GM19238 (cell line): ENCODE measurements around the gene SIT1.

Experiments
- DNase-seq: peaks from one replicate; pipeline ENCODE4 v3.0.0; 2011; ENCODE audit warnings: low spot score; ENCODE audit not compliant: insufficient read length

Gene SIT1

DNA sequence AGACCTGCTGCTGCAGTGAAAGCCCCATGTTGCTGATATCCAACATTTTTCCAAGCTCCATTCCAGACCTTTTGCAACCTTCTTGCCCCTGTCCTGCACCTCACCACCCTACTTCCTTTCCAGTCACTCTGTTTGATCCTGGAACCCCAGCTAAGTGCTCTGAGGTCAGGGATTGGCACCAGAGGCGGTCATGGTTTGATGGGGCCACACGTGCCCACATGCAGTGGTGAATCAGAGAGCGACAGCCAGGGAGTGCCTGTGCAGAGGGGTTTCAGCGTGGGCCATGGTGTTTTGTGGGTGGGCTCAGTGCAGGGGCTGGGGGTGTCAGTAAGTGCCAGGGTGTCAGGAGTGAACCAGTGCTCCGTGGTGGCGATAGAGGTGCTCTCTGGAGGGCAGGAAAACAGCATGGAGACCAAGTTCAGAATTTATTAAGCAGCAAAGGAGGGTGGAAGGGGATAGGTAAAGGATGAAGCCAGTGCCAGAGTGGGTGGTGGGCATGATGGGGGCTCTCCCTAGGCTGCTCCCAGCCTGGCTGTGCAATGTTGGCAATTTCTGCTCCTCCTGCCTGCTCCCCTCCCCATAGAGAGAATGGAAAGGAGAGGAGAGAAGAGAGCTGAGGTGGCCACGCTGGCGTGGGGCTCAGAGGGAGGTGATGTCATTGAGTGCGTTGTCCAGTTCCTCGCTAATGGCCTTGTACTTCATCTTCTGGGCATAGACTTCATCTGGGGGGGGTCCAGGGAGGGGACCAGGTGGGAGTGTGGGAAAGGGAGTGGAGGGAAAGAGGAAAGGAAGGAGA is 32.0 kb upstream of the SIT1 start:
- DNase-seq = no peak

DNA sequence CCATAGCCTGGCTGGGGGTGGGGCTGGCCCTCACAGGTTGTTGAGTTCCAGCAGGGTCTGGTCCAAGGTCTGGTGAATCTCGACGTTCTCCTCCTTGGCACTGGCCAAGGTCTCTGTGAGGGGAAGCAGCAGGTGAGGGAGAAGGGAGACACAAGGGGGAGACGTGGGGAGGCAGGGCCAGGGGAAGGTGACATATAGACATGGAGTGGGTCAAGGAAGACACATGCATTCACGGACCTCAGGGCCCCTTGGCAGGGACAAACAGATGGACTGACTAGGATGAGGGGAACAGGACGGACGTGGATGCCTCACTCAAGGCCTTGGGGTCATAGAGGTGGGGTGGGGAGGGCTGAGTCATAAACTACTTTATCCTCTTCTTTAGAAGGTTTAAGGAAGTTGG is 31.3 kb upstream of the SIT1 start:
- DNase-seq = no peak

GRCh38 chr9:35681341-35682002 is 30.7 kb upstream of the SIT1 start:
- DNase-seq = no peak

DNA sequence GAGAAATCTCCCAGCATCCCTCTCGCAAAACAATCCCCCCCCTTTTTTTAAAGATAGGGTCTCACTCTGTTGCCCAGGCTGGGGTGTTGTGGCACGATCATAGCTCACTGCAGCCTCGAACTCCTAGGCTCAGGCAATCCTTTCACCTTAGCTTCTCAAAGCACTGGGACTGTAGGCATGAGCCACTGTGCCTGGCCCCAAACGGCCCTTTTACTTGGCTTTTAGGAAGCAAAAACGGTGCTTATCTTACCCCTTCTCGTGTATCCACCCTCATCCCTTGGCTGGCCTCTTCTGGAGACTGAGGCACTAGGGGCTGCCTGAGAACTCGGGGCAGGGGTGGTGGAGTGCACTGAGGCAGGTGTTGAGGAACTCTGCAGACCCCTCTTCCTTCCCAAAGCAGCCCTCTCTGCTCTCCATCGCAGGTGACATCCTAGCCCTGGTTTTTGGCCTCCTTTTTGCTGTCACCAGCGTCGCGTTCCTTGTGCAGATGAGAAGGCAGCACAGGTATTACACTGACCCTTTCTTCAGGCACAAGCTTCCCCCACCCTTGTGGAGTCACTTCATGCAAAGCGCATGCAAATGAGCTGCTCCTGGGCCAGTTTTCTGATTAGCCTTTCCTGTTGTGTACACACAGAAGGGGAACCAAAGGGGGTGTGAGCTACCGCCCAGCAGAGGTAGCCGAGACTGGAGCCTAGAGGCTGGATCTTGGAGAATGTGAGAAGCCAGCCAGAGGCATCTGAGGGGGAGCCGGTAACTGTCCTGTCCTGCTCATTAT is 29.8 kb upstream of the SIT1 start:
- no peak for DNase-seq

DNA sequence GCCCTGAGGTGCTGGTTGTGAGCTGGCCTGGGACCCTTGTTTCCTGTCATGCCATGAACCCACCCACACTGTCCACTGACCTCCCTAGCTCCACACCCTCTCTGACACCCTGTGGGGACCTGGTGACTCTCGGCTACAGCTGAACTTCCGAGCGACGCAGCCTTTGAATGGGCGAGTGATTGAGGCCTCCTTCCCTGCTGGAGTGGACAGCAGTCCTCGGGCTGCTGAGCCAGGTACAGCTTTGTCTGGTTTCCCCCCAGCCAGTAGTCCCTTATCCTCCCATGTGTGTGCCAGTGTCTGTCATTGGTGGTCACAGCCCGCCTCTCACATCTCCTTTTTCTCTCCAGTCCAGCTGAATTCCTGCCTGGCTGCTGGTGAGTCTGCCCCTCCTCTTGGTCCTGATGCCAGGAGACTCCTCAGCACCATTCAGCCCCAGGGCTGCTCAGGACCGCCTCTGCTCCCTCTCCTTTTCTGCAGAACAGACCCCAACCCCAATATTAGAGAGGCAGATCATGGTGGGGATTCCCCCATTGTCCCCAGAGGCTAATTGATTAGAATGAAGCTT is 29.1 kb upstream of the SIT1 start:
- DNase-seq = no peak

DNA sequence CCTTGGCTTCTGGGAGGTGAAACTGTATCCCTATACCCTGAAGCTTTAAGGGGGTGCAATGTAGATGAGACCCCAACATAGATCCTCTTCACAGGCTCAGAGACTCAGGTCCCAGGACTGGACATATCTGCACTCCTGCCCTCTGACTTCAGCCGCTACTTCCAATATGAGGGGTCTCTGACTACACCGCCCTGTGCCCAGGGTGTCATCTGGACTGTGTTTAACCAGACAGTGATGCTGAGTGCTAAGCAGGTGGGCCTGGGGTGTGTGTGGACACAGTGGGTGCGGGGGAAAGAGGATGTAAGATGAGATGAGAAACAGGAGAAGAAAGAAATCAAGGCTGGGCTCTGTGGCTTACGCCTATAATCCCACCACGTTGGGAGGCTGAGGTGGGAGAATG is 28.4 kb upstream of the SIT1 start:
- no peak for DNase-seq

DNA sequence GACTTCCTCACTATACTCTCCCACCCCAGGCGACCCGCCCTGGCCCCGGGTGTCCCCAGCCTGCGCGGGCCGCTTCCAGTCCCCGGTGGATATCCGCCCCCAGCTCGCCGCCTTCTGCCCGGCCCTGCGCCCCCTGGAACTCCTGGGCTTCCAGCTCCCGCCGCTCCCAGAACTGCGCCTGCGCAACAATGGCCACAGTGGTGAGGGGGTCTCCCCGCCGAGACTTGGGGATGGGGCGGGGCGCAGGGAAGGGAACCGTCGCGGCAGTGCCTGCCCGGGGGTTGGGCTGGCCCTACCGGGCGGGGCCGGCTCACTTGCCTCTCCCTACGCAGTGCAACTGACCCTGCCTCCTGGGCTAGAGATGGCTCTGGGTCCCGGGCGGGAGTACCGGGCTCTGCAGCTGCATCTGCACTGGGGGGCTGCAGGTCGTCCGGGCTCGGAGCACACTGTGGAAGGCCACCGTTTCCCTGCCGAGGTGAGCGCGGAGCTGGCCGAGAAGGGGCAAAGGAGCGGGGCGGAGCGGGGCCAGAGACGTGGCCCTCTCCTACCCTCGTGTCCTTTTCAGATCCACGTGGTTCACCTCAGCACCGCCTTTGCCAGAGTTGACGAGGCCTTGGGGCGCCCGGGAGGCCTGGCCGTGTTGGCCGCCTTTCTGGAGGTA is 25.1 kb upstream of the SIT1 start:
- no peak for DNase-seq

DNA sequence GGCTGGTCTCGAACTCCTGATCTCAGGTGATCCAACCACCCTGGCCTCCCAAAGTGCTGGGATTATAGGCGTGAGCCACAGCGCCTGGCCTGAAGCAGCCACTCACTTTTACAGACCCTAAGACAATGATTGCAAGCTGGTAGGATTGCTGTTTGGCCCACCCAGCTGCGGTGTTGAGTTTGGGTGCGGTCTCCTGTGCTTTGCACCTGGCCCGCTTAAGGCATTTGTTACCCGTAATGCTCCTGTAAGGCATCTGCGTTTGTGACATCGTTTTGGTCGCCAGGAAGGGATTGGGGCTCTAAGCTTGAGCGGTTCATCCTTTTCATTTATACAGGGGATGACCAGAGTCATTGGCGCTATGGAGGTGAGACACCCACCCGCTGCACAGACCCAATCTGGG is 24.5 kb upstream of the SIT1 start:
- DNase-seq = no peak

- DNase-seq = no peak
These were observed 23.3 kb upstream of the SIT1 start for GRCh38 chr9:35674025-35674361.

GRCh38 chr9:35673132-35674024 is 22.6 kb upstream of the SIT1 start, which contains the start of gene CA9:
Gene CA9 (plus strand): TSS chr9:35673928. CDS start chr9:35673960, 32 bp downstream.
- DNase-seq = no peak

DNA sequence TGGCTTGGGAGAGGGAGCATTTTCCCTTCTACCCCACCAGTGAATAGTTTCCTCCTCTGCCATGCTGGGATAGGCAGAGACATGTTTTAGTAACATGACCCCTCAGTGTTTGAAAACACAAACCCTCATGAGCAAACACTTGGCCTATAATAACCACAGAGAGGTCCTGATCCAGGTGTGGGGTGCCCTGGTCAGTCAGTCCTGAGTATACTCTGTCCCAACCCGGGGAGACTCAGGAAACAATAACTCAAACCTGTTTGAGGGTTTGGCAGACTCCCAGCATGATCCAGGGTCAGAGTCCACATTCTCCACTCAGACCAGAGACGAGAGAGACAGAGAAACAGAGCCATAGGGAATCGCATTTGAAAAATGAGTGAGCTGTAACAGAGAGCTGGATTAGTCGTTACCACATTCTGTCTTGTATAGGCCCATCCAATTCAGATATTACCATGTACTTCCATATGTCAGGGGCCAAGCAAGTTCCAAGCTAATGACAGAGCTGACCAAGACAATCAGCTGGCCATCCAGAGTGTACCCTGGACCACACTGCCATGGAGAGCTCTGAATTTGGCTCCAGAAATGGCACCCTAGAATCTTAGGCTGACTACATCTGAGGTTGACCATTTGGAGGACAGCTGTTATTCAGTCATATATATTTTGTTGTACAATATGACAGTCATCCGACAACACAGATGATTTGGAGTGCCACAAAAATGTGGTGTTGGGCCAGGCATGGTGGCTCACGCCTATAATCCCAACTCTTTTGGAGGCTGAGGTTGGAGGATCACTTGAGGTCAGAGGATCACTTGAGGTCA is 18.8 kb upstream of the SIT1 start:
- DNase-seq = no peak

DNA sequence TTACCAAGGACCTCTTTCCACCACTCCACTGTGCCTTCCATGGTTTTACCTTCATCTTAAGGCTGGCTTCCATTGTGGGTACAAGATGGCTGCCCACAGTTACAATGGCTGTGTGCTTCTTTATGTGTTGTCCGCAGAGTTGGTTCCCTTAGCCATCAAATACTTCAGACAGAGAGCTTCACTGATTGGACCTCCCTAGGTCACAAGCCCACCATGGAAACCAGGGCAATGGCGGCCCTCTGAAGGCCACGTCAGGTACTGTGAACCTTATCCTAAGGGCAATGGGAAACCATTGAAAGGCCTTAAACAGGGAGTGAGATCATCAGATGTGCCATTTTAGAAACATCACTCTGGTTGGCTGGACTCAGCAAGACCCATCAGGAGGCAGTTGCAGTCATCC is 17.2 kb upstream of the SIT1 start:
- no peak for DNase-seq

DNA sequence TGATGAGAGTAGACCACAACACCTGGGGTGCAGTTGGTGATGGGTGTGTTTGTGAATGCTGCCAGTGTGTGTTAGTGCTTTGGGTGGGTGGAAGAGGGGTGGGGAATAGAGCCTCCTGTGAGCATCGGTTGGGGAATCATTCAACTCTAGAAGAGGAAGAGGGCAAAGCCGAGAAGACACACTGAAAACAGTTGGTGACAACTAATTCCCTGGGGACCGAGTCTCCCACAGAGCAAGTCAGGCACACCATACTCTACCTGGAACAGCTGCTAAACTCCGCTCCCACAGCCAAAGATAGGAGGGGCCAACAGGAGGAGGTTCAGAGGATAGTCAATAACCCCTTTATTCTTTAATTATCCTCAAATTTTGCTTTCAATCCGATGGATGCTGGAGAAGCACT is 15.8 kb upstream of the SIT1 start:
- DNase-seq = no peak

DNA sequence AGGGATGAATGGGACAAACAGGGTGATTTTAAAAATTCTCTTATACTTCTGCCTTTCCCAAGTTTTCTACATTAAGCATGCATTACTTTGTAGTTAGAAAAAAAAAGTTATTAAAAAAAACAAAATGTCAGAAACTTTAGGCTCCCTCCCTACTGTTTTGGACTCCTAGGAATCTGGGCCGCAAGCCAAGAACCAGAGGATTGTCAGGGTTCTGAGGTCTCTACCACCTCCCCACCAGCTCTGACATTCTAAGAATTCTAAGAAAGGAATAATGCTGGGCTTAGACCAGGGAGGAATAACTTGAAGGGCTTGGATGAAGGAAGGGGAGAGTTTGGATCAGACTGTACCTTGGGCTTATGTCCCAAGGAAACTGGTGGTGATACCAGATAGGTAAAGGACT is 15.3 kb upstream of the SIT1 start:
- no peak for DNase-seq

GRCh38 chr9:35665471-35665818 is 14.7 kb upstream of the SIT1 start:
- DNase-seq = no peak

DNA sequence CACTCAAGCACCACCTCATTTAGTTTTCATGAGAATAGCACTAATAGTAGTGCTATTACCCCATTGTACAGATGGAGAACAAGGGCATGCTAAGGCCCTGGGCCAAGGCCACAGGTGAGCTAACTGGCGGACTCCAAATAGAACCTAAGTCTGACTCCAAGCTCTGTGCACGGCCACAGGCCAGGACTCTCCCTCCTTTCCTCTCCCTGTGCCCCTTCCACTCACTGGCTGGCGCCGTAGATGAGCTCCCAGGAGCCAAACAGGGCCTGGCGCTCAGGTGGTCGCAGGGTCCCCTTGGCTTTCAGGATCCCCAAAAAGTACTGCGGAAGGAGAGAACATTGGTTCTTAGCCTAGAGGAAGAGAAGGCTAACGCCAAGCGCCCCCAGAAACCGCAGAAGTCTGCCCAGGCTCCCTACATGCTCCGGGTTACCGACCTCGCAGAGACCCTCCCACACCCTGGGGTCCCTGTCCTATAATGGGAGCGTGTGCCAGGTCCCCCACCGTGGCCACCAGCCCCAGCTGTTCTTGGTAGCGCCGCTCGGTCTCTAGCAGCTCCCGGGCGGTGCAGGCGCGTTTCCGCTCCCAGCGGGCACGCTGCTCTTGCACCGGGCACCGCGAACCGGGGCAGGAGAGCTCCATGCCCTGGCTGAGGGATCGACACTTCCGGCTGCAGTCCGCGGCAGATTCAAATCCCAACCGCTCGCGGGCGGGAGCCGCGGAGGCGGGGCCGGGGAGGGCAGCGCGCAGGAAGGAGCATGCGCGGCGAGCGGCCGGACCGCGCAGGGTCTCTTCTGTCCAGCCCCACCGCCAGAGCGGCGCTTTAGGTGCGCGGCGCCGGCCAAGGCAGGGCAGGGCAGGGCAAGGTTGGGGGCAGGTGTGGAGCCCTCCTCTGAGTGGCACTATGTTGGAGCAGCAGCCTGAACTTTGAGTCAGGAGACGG is 14.1 kb upstream of the SIT1 start, which contains the start of gene ARHGEF39:
Gene ARHGEF39 (minus strand): TSS at position 665 of the 940 bp plus-strand sequence. CDS start 26 bp downstream, at position 639.
- peak; percentile 90 for DNase-seq

DNA sequence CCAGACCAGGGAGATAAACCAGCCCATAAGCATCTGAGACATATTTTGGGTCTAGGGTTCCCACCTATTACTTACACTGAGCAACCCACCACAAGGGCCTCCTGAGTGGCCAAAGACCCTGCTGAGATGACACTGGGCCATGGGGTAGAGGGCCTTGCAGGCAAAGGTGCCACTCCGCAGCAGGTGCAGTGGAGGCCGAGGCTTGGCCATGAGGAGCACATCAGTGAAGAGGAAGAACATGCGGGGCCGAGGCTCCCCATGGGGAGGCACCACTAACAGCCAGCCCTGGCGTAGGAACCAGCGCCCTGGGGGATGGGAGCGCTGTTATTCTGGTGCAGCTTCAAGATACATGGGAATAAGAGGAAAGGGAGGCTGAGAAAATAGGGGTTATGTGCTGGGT is 11.7 kb upstream of the SIT1 start:
- DNase-seq = no peak

GRCh38 chr9:35661756-35662350 is 11.1 kb upstream of the SIT1 start:
- no peak for DNase-seq
